Sigmoid colon (tissue), 4 donors: ENCODE measurements around the gene GLIS1.

Experiments used
- EP300 ChIP-seq, 4 donors: sonication (generic); formaldehyde crosslinking; IDR thresholded peaks; one replicate each; pipeline ENCODE4 v1.6.1; 2017; ENCODE audit warnings: antibody characterized with exemption in 4 of 4
- POLR2A ChIP-seq, 2 donors: fragments of 450-650 bp; IDR thresholded peaks; one replicate each; pipeline ENCODE4 v1.6.1; 2016; ENCODE audit warnings: antibody characterized with exemption in 2 of 2, mild to moderate bottlenecking in 2 of 2, moderate library complexity in 2 of 2
- POLR2AphosphoS5 ChIP-seq, 4 donors: sonication (generic); formaldehyde crosslinking; IDR thresholded peaks; one replicate each; pipeline ENCODE4 v1.6.1; 2017; ENCODE audit warnings: antibody characterized with exemption in 4 of 4
- TF ChIP-seq, protein P1 (sequence below), 4 experiments: fragments of 450-650 bp in 3 of 4; fragments of 200-600 bp in 1 of 4; IDR thresholded peaks; one replicate each; pipeline ENCODE4 v1.5.1; 2016 to 2019; ENCODE audit warnings: antibody characterized with exemption in 4 of 4, mild to moderate bottlenecking in 3 of 4, moderate library complexity in 2 of 4

GRCh38 chr1:53641481-53642214 lies 97.3 kb downstream of the GLIS1 start:
- no peak for TF ChIP-seq POLR2A (IDR thresholded peaks at IDR 0.05)
- no peak for TF ChIP-seq POLR2AphosphoS5 (IDR thresholded peaks at IDR 0.05)
- TF ChIP-seq, protein P1, sequence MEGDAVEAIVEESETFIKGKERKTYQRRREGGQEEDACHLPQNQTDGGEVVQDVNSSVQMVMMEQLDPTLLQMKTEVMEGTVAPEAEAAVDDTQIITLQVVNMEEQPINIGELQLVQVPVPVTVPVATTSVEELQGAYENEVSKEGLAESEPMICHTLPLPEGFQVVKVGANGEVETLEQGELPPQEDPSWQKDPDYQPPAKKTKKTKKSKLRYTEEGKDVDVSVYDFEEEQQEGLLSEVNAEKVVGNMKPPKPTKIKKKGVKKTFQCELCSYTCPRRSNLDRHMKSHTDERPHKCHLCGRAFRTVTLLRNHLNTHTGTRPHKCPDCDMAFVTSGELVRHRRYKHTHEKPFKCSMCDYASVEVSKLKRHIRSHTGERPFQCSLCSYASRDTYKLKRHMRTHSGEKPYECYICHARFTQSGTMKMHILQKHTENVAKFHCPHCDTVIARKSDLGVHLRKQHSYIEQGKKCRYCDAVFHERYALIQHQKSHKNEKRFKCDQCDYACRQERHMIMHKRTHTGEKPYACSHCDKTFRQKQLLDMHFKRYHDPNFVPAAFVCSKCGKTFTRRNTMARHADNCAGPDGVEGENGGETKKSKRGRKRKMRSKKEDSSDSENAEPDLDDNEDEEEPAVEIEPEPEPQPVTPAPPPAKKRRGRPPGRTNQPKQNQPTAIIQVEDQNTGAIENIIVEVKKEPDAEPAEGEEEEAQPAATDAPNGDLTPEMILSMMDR (IDR thresholded peaks at IDR 0.05), result no peak
- no peak for TF ChIP-seq EP300 (IDR thresholded peaks at IDR 0.05)
